WTC11 (cell line): Measurements from ENCODE around the gene TXNDC5. TPM values are rescaled to one million over a fixed set of nuclear protein-coding genes. Genes with fewer than 3 reads are reported as not detected.

Experiments
- ATAC-seq: fragments of 200-7000 bp; cut with Tn5 transposase; 2 replicates; pipeline ENCODE4 v1.10.0; 2021; ENCODE audit warnings: mild to moderate bottlenecking, moderate library complexity
- CTCF ChIA-PET: fragments of 300-600 bp; sonication (Branson Sonifier 250); formaldehyde crosslinking; loops from one replicate; lab custom pipeline; 2021; ENCODE audit warnings: antibody characterized with exemption; lab: Charles Lee
- POLR2A ChIA-PET: fragments of 350-600 bp; sonication (Branson Sonifier 250); formaldehyde crosslinking; loops from one replicate; lab custom pipeline; 2021; ENCODE audit warnings: antibody characterized with exemption; lab: Charles Lee
- DNase-seq: peaks from one replicate; pipeline ENCODE4 v3.0.0; 2021; ENCODE audit warnings: low spot score
- H3K27ac Mint-ChIP-seq: 2 replicates; pipeline ENCODE4 v1.8.0; 2021; ENCODE audit warnings: mixed read lengths
- H3K27me3 Mint-ChIP-seq: 2 replicates; pipeline ENCODE4 v1.8.0; 2021; ENCODE audit warnings: low read depth, mild to moderate bottlenecking, moderate library complexity, mixed read lengths
- H3K36me3 Mint-ChIP-seq: 2 replicates; pipeline ENCODE4 v1.8.0; 2021; ENCODE audit warnings: mixed read lengths
- H3K4me1 Mint-ChIP-seq: 2 replicates; pipeline ENCODE4 v1.8.0; 2022; ENCODE audit warnings: mixed read lengths
- H3K4me3 Mint-ChIP-seq: 2 replicates; pipeline ENCODE4 v1.8.0; 2021; ENCODE audit warnings: mild to moderate bottlenecking, moderate library complexity, mixed read lengths
- H3K9me3 Mint-ChIP-seq: 2 replicates; pipeline ENCODE4 v1.8.0; 2021; ENCODE audit warnings: mixed read lengths
- CREB1 ChIP-seq: sonication (generic); formaldehyde crosslinking; IDR thresholded peaks from 2 replicates; pipeline ENCODE4 v1.8.0; 2023; ENCODE audit warnings: mild to moderate bottlenecking, missing genetic modification reagents
- E2F1 ChIP-seq: sonication (generic); formaldehyde crosslinking; IDR thresholded peaks from 2 replicates; pipeline ENCODE4 v1.8.0; 2022; ENCODE audit warnings: mild to moderate bottlenecking, missing genetic modification reagents
- E2F4 ChIP-seq: sonication (generic); formaldehyde crosslinking; IDR thresholded peaks from 2 replicates; pipeline ENCODE4 v1.8.1; 2022; ENCODE audit warnings: low read depth, mild to moderate bottlenecking, moderate library complexity, missing genetic modification reagents, borderline replicate concordance
- ELF4 ChIP-seq: sonication (generic); formaldehyde crosslinking; IDR thresholded peaks from 2 replicates; pipeline ENCODE4 v1.8.1; 2022; ENCODE audit warnings: low read depth, mild to moderate bottlenecking, moderate library complexity, missing genetic modification reagents
- ESRRA ChIP-seq: sonication (generic); formaldehyde crosslinking; IDR thresholded peaks from 2 replicates; pipeline ENCODE4 v1.8.1; 2022; ENCODE audit warnings: mild to moderate bottlenecking, missing genetic modification reagents, borderline replicate concordance
- GTF2I ChIP-seq: fragments of 250-450 bp; sonication (Bioruptor Pico); conservative IDR thresholded peaks from 2 replicates; pipeline ENCODE4 v1.4.0; 2021; ENCODE audit warnings: mild to moderate bottlenecking
- IRF1 ChIP-seq: sonication (generic); formaldehyde crosslinking; IDR thresholded peaks from 2 replicates; pipeline ENCODE4 v1.8.0; 2023; ENCODE audit warnings: missing genetic modification reagents
- JUN ChIP-seq: sonication (generic); formaldehyde crosslinking; IDR thresholded peaks from 2 replicates; pipeline ENCODE4 v1.8.0; 2023; ENCODE audit warnings: mild to moderate bottlenecking, missing genetic modification reagents
- KAT7 ChIP-seq: sonication (generic); formaldehyde crosslinking; IDR thresholded peaks from 2 replicates; pipeline ENCODE4 v1.8.1; 2023; ENCODE audit warnings: missing genetic modification reagents, mild to moderate bottlenecking, borderline replicate concordance
- NFATC4 ChIP-seq: fragments of 250-450 bp; sonication (Bioruptor Pico); IDR thresholded peaks from 2 replicates; pipeline ENCODE4 v1.9.0; 2021; ENCODE audit warnings: mild to moderate bottlenecking
- NFE2L1 ChIP-seq: sonication (generic); formaldehyde crosslinking; IDR thresholded peaks from 2 replicates; pipeline ENCODE4 v1.8.1; 2023; ENCODE audit warnings: missing genetic modification reagents
- NR1H2 ChIP-seq: sonication (generic); formaldehyde crosslinking; IDR thresholded peaks from 2 replicates; pipeline ENCODE4 v1.9.0; 2021; ENCODE audit warnings: mild to moderate bottlenecking, moderate library complexity, missing genetic modification reagents
- OVOL2 ChIP-seq: fragments of 250-450 bp; sonication (Bioruptor Pico); IDR thresholded peaks from 2 replicates; pipeline ENCODE4 v1.9.0; 2021; ENCODE audit warnings: mild to moderate bottlenecking, borderline replicate concordance
- PRDM15 ChIP-seq: sonication (generic); formaldehyde crosslinking; IDR thresholded peaks from 2 replicates; pipeline ENCODE4 v1.8.0; 2022; ENCODE audit warnings: missing genetic modification reagents
- RELA ChIP-seq: sonication (generic); formaldehyde crosslinking; IDR thresholded peaks from 2 replicates; pipeline ENCODE4 v1.8.1; 2022; ENCODE audit warnings: missing genetic modification reagents, mild to moderate bottlenecking, borderline replicate concordance
- SOX15 ChIP-seq: fragments of 250-450 bp; sonication (Bioruptor Pico); IDR thresholded peaks from 2 replicates; pipeline ENCODE4 v1.9.0; 2021; ENCODE audit warnings: mild to moderate bottlenecking
- STAT6 ChIP-seq: sonication (generic); formaldehyde crosslinking; conservative IDR thresholded peaks from 2 replicates; pipeline ENCODE4 v1.8.1; 2023; ENCODE audit warnings: mild to moderate bottlenecking, low read depth, missing genetic modification reagents, moderate library complexity
- ZNF138 ChIP-seq: sonication (generic); formaldehyde crosslinking; conservative IDR thresholded peaks from 2 replicates; pipeline ENCODE4 v1.8.1; 2022; ENCODE audit warnings: mild to moderate bottlenecking, moderate library complexity, missing genetic modification reagents
- ZNF232 ChIP-seq: sonication (generic); formaldehyde crosslinking; IDR thresholded peaks from 2 replicates; pipeline ENCODE4 v1.8.0; 2022; ENCODE audit warnings: mild to moderate bottlenecking, missing genetic modification reagents
- ZNF423 ChIP-seq: fragments of 250-450 bp; sonication (Bioruptor Pico); IDR thresholded peaks from 2 replicates; pipeline ENCODE4 v2.1.2; 2022; ENCODE audit warnings: mild to moderate bottlenecking, moderate library complexity
- total RNA-seq: library from RNA; stranded (reverse); gene quantifications from 3 replicates; pipeline ENCODE4 v1.2.3, GENCODE V29; 2021

Gene TXNDC5
- total RNA-seq, 1 experiment from 2014 or later: 141 TPM

GRCh38 chr6:7879043-7879442 is 31.5 kb downstream of the TXNDC5 start:
- peaks cover 4% of the 10 kb centered on the region for H3K9me3 Mint-ChIP-seq
- H3K4me3 Mint-ChIP-seq: no peak overlapping the region
- ATAC-seq: no peak
- peaks cover 27% of the 10 kb centered on the region for H3K36me3 Mint-ChIP-seq
- DNase-seq: no peak
- TF ChIP-seq RELA (CRISPR knock-in tag) (no peak), ZNF138 (no peak), PRDM15 (CRISPR knock-in tag) (no peak), SOX15 (CRISPR knock-in tag) (no peak), E2F4 (CRISPR knock-in tag) (no peak), OVOL2 (CRISPR knock-in tag) (no peak), ZNF232 (no peak), GTF2I (CRISPR knock-in tag) (no peak), ZNF423 (CRISPR knock-in tag) (no peak), STAT6 (CRISPR knock-in tag) (no peak), NFE2L1 (no peak), ESRRA (CRISPR knock-in tag) (no peak), ELF4 (CRISPR knock-in tag) (no peak), JUN (CRISPR knock-in tag) (no peak), NFATC4 (CRISPR knock-in tag) (no peak), NR1H2 (CRISPR knock-in tag) (no peak), E2F1 (no peak), IRF1 (CRISPR knock-in tag) (no peak), CREB1 (CRISPR knock-in tag) (no peak), KAT7 (no peak)
- TF ChIP-seq, all 79 proteins: peak for 0
- CTCF ChIA-PET: interaction anchor here (0.5 to 1.4 kb wide), 3 partner anchors 113 to 263 kb away, joined by 3 to 4 read pairs (median 4); no protein-coding TSS in a partner anchor
- Mint-ChIP-seq H3K27ac (no peak overlapping the region), H3K4me1 (no peaks in the 10 kb centered on the region), H3K27me3 (no peaks in the 10 kb centered on the region)
- POLR2A ChIA-PET: no interaction called here
